Thyroid gland (tissue), 4 donors: ENCODE data around the gene TTF1.

Experiments used
- POLR2A ChIP-seq, 2 donors: fragments of 450-650 bp; IDR thresholded peaks; one replicate each; pipeline ENCODE4 v1.6.1; 2017; ENCODE audit warnings: antibody characterized with exemption in 2 of 2, mild to moderate bottlenecking in 2 of 2, moderate library complexity in 1 of 2
- TF ChIP-seq, protein P1 (sequence below), 6 experiments: fragments of 200-600 bp in 3 of 6; fragments of 450-650 bp in 3 of 6; sonication (generic) in 3 of 6; IDR thresholded peaks; one replicate each; pipeline ENCODE4 v1.5.1; 2016 to 2019; ENCODE audit warnings: antibody characterized with exemption in 6 of 6, mild to moderate bottlenecking in 2 of 6, inconsistent platforms in 1 of 6, moderate library complexity in 1 of 6

DNA sequence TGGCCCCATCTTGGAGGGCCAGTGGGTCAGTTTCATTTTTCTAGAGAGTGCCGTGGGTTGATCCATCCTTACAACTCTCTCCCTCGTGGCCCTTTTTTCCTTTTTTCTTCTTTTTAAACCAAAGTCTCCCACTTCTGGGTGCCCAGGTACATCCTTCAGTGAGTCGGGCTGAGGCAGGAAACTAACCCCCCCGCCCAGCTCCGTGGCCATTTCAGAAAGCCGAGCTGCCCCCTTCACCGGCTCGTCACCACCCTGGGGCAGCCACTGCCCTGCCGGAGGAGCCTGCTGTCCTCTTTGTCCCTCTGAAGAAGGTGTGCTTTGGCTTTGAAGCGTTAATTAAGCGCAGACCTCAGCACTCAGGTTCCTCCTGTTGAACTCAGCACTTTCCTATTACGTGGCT is 8.5 kb upstream of the TTF1 start:
- TF ChIP-seq POLR2A (IDR thresholded peaks at IDR 0.05): no peak
- TF ChIP-seq, protein P1, sequence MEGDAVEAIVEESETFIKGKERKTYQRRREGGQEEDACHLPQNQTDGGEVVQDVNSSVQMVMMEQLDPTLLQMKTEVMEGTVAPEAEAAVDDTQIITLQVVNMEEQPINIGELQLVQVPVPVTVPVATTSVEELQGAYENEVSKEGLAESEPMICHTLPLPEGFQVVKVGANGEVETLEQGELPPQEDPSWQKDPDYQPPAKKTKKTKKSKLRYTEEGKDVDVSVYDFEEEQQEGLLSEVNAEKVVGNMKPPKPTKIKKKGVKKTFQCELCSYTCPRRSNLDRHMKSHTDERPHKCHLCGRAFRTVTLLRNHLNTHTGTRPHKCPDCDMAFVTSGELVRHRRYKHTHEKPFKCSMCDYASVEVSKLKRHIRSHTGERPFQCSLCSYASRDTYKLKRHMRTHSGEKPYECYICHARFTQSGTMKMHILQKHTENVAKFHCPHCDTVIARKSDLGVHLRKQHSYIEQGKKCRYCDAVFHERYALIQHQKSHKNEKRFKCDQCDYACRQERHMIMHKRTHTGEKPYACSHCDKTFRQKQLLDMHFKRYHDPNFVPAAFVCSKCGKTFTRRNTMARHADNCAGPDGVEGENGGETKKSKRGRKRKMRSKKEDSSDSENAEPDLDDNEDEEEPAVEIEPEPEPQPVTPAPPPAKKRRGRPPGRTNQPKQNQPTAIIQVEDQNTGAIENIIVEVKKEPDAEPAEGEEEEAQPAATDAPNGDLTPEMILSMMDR (IDR thresholded peaks at IDR 0.05): no peak
